ENCODE measurements around the gene ADAT3.
"Not testable (repeated sequence)": the region's sequence is repeated elsewhere in the genome, so short reads cannot be mapped to it uniquely, and the experiment has no call there.

Gene ADAT3

GRCh38 chr19:1866693-1867348, 38.4 kb upstream of the ADAT3 start:
- no peak for DNase-seq (ENCODE audit: extremely low read depth in 1 of 2, low read depth in 1 of 2)

- no peak for DNase-seq (ENCODE audit: extremely low read depth in 1 of 2, low read depth in 1 of 2)
Measured at GRCh38 chr19:1867349-1867724, 37.9 kb upstream of the ADAT3 start.

GRCh38 chr19:1868971-1869370, 36.2 kb upstream of the ADAT3 start:
- no peak for DNase-seq (ENCODE audit: extremely low read depth in 1 of 2, low read depth in 1 of 2)

- DNase-seq (ENCODE audit: extremely low read depth in 1 of 2, low read depth in 1 of 2), result no peak
Measured at GRCh38 chr19:1871140-1871597, 34.0 kb upstream of the ADAT3 start.

- no peak for DNase-seq (ENCODE audit: extremely low read depth in 1 of 2, low read depth in 1 of 2)
Measured at GRCh38 chr19:1871630-1872029, 33.6 kb upstream of the ADAT3 start.

- DNase-seq (ENCODE audit: extremely low read depth in 1 of 2, low read depth in 1 of 2), result no peak
Measured at GRCh38 chr19:1872807-1873523, 32.2 kb upstream of the ADAT3 start.

- DNase-seq (ENCODE audit: extremely low read depth in 1 of 2, low read depth in 1 of 2), result no peak
Measured at GRCh38 chr19:1873524-1874473, 31.4 kb upstream of the ADAT3 start.

GRCh38 chr19:1874554-1875185, 30.5 kb upstream of the ADAT3 start:
- no peak for DNase-seq (ENCODE audit: extremely low read depth in 1 of 2, low read depth in 1 of 2)

- not testable (repeated sequence) for DNase-seq (ENCODE audit: extremely low read depth in 1 of 2, low read depth in 1 of 2)
Measured at GRCh38 chr19:1875265-1875645, 29.9 kb upstream of the ADAT3 start.

GRCh38 chr19:1875646-1876495, 29.3 kb upstream of the ADAT3 start:
- peak; percentile 84 to 86 for DNase-seq (ENCODE audit: extremely low read depth in 1 of 2, low read depth in 1 of 2)

GRCh38 chr19:1876496-1877279, 28.5 kb upstream of the ADAT3 start:
- DNase-seq (ENCODE audit: extremely low read depth in 1 of 2, low read depth in 1 of 2), result not testable (repeated sequence)

GRCh38 chr19:1877280-1877660, 27.9 kb upstream of the ADAT3 start:
- DNase-seq (ENCODE audit: extremely low read depth in 1 of 2, low read depth in 1 of 2), result not testable (repeated sequence)

GRCh38 chr19:1878583-1878982, 26.6 kb upstream of the ADAT3 start:
- not testable (repeated sequence) for DNase-seq (ENCODE audit: extremely low read depth in 1 of 2, low read depth in 1 of 2)

GRCh38 chr19:1879982-1880381, 25.2 kb upstream of the ADAT3 start:
- DNase-seq (ENCODE audit: extremely low read depth in 1 of 2, low read depth in 1 of 2), result not testable (repeated sequence)

GRCh38 chr19:1880611-1881392, 24.4 kb upstream of the ADAT3 start:
- DNase-seq (ENCODE audit: extremely low read depth in 1 of 2, low read depth in 1 of 2), result no peak

GRCh38 chr19:1881393-1882088, 23.7 kb upstream of the ADAT3 start:
- DNase-seq (ENCODE audit: extremely low read depth in 1 of 2, low read depth in 1 of 2), result not testable (repeated sequence)

- DNase-seq (ENCODE audit: extremely low read depth in 1 of 2, low read depth in 1 of 2), result peak in 1 of 2 donors; percentile 68
Measured at GRCh38 chr19:1882089-1882785, 23.0 kb upstream of the ADAT3 start.
